Tibial nerve (tissue), 4 donors: ENCODE data around the gene CXCR4. TPM values are rescaled to one million over a fixed set of nuclear protein-coding genes. Genes with fewer than 3 reads are reported as not detected.
A peak's percentile ranks its signal among the peaks of the same experiment; 100 is the strongest.

Source experiments
- DNase-seq, 2 donors: peaks; one replicate each; pipeline ENCODE4 v3.0.0-alpha.2; 2019; ENCODE audit warnings: low spot score in 2 of 2
- H3K27ac ChIP-seq, 4 donors: fragments of 200-600 bp; sonication (generic) in 3 of 4; one replicate each; pipeline ENCODE4 v1.5.1; 2017 to 2019; ENCODE audit warnings: mild to moderate bottlenecking in 1 of 4
- H3K27me3 ChIP-seq, 2 donors: fragments of 200-600 bp; sonication (generic) in 1 of 2; one replicate each; pipeline versions ENCODE4 v1.5.1 to v1.6.0; 2017 to 2019
- H3K36me3 ChIP-seq, 3 donors: fragments of 200-600 bp; sonication (generic); one replicate each; pipeline ENCODE4 v1.5.1; 2018 to 2019
- H3K4me1 ChIP-seq, 4 donors: fragments of 200-600 bp; sonication (generic) in 3 of 4; one replicate each; pipeline ENCODE4 v1.5.1; 2017 to 2019
- H3K4me3 ChIP-seq, 4 donors: fragments of 200-600 bp; sonication (generic) in 3 of 4; one replicate each; pipeline ENCODE4 v1.5.1; 2017 to 2019; ENCODE audit warnings: mild to moderate bottlenecking in 1 of 4, moderate library complexity in 1 of 4
- H3K9me3 ChIP-seq, 4 donors: fragments of 200-600 bp; sonication (generic) in 3 of 4; one replicate each; pipeline ENCODE4 v1.5.1; 2017 to 2019
- EP300 ChIP-seq, 2 donors: sonication (generic); formaldehyde crosslinking; IDR thresholded peaks; one replicate each; pipeline ENCODE4 v1.6.1; 2017; ENCODE audit warnings: antibody characterized with exemption in 2 of 2, mild to moderate bottlenecking in 1 of 2
- POLR2A ChIP-seq, 2 donors: fragments of 450-650 bp; IDR thresholded peaks; one replicate each; pipeline ENCODE4 v1.6.1; 2017; ENCODE audit warnings: antibody characterized with exemption in 2 of 2, mild to moderate bottlenecking in 2 of 2, moderate library complexity in 2 of 2
- WGBS, 2 donors: methylation state at CpG; one replicate each; pipeline ENCODE4 v1.1.5; 2018; 5-methylcytosine and 5-hydroxymethylcytosine counted together
- total RNA-seq, 4 donors: library from RNA; depleted of rRNA; stranded (reverse); fragments of >200 nt; gene quantifications; one replicate each; pipeline ENCODE4 v1.1.0, GENCODE V29; 2016
- TF ChIP-seq, protein P1 (sequence below), 5 experiments: fragments of 200-600 bp in 3 of 5; fragments of 450-650 bp in 2 of 5; sonication (generic) in 3 of 5; IDR thresholded peaks; one replicate each; pipeline ENCODE4 v1.5.1; 2016 to 2019; ENCODE audit warnings: antibody characterized with exemption in 5 of 5, mild to moderate bottlenecking in 3 of 5, moderate library complexity in 2 of 5

The CXCR4 gene
- total RNA-seq, 4 donors from 2014 or later, result 21.3 to 38.5 (median 31.9) TPM

DNA sequence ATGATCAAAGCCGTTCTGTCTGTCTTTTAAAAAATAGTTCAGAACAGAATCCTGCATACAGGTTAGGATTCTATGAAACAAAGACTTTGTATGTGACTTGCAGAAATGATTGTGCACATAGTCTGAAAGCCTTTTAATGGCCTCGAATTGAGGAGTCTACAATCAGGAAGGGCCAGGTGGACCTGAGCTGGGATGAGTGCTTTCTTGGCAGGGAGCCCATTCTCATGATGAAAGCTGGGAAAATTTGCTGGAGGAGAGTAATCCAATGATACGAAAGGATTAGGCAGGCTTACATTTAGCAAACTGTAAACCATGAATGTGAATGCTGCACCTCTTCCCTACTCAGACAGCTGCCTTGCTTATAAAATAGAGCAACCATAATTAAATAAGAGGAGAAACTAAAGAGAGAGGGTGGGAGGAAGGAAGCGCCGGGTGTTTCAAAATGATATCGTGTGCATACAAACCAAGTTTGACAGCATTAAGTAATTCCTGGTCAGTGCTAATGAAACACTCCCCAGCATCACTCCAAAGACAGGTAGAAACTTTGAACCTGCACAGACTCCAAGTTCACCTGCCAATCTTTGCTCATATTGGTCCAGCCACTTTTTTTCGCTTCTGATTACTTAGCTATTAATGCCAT, 23.7 kb upstream of the CXCR4 start:
- no peaks in the 10 kb centered on the region for H3K36me3 ChIP-seq
- H3K4me3 ChIP-seq, result no peak overlapping the region
- TF ChIP-seq, protein P1, sequence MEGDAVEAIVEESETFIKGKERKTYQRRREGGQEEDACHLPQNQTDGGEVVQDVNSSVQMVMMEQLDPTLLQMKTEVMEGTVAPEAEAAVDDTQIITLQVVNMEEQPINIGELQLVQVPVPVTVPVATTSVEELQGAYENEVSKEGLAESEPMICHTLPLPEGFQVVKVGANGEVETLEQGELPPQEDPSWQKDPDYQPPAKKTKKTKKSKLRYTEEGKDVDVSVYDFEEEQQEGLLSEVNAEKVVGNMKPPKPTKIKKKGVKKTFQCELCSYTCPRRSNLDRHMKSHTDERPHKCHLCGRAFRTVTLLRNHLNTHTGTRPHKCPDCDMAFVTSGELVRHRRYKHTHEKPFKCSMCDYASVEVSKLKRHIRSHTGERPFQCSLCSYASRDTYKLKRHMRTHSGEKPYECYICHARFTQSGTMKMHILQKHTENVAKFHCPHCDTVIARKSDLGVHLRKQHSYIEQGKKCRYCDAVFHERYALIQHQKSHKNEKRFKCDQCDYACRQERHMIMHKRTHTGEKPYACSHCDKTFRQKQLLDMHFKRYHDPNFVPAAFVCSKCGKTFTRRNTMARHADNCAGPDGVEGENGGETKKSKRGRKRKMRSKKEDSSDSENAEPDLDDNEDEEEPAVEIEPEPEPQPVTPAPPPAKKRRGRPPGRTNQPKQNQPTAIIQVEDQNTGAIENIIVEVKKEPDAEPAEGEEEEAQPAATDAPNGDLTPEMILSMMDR (IDR thresholded peaks at IDR 0.05), result no peak
- TF ChIP-seq POLR2A (IDR thresholded peaks at IDR 0.05) (no peak), EP300 (IDR thresholded peaks at IDR 0.05) (no peak)
- H3K27ac ChIP-seq, result no peak overlapping the region
- no peaks in the 10 kb centered on the region for H3K9me3 ChIP-seq
- H3K4me1 ChIP-seq, result peaks cover 0 to 26% (median 4%) of the 10 kb centered on the region in 4 donors
- WGBS, 2 donors, result 58 to 66% methylated on average over 7 of the region's 7 CpGs
- no peak for DNase-seq
- H3K27me3 ChIP-seq, result no peaks in the 10 kb centered on the region

DNA sequence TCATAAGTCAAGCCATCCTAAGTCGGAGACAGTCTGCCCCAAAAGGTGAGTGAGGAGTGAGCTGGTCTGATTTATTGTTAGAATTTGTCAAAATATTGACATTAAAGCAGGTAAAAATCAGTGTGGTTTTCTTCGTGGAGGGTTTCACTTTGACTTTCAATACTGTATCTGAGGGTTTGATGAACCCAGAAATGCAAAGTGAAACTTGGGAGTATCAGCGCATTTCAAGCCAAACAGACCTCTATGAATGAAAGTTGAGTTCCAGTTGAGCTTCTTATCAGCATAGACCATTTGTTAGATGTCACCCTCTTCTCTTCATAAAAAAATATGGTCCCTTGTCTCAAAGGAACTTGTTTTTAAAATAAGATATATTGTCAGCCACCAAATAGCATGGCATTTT, 21.7 kb upstream of the CXCR4 start:
- WGBS, 2 donors, result 77 to 82% methylated on average over 3 of the region's 3 CpGs
- TF ChIP-seq POLR2A (IDR thresholded peaks at IDR 0.05) (no peak), EP300 (IDR thresholded peaks at IDR 0.05) (no peak)
- TF ChIP-seq, protein P1 (IDR thresholded peaks at IDR 0.05), result no peak
- no peak overlapping the region for H3K27ac ChIP-seq

DNA sequence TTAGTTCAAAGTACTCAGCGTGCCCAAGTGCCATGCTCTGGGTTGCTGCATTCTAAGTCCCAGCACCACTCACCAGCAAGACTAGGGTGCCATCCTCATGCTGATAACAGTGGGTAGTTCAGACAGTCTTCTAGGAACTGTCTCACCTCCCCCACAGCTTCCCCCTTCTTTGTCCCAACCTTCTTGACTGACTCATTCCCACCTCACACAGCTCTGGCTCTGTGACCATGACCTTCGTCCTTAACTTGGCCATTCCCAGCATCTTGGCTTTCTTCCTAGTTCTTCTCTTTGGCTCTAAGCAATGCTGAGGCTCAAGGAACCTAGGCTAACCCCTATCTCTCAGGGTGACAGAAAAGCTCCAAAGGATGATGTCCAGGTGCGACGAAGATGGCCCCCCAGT, 20.0 kb upstream of the CXCR4 start:
- peaks cover 0 to 54% (median 13%) of the 10 kb centered on the region in 4 donors for H3K4me1 ChIP-seq
- 82 to 89% methylated on average over 4 of the region's 4 CpGs for WGBS, 2 donors
- no peaks in the 10 kb centered on the region for H3K27me3 ChIP-seq
- H3K36me3 ChIP-seq, result no peaks in the 10 kb centered on the region
- DNase-seq, result no peak
- no peak overlapping the region for H3K4me3 ChIP-seq
- no peaks in the 10 kb centered on the region for H3K9me3 ChIP-seq
- peak overlapping the region in 2 of 4 donors; percentile 82 to 87 for H3K27ac ChIP-seq
- TF ChIP-seq, protein P1 (IDR thresholded peaks at IDR 0.05), result no peak
- TF ChIP-seq EP300 (IDR thresholded peaks at IDR 0.05) (no peak), POLR2A (IDR thresholded peaks at IDR 0.05) (no peak)

More for the DNA sequence above, 21.7 kb upstream of the CXCR4 start:
- no peaks in the 10 kb centered on the region for H3K9me3 ChIP-seq
- H3K36me3 ChIP-seq, result no peaks in the 10 kb centered on the region
- DNase-seq, result no peak
- no peaks in the 10 kb centered on the region for H3K27me3 ChIP-seq
- H3K4me1 ChIP-seq, result peaks cover 0 to 41% (median 13%) of the 10 kb centered on the region in 4 donors
- no peak overlapping the region for H3K4me3 ChIP-seq

DNA sequence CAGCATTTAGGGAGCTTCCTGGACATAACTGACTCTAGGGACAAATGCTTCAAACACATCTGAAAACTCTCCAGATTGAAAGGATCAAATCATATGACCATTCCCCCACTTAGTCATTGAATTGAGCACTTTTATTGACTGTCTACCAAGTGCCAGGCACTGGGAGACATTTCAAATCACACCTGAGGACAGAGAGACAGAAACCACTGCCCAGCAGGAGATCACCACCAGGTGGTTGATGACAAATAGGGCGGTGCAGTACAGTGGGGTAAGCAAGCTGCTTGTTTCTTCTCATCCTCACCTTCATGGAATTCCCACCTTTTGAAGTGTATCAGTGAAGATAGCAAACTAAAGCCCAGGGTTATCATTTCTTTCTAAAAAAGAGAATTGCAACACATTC, 19.0 kb upstream of the CXCR4 start:
- TF ChIP-seq, protein P1 (IDR thresholded peaks at IDR 0.05), result no peak
- TF ChIP-seq EP300 (IDR thresholded peaks at IDR 0.05), result no peak
- Histone ChIP-seq H3K36me3 (no peaks in the 10 kb centered on the region), H3K9me3 (no peaks in the 10 kb centered on the region), H3K27ac (peak overlapping the region; percentile 56 to 87 (median 71)), H3K4me1 (peaks cover 0 to 56% (median 13%) of the 10 kb centered on the region in 4 donors), H3K27me3 (no peaks in the 10 kb centered on the region), H3K4me3 (no peak overlapping the region)
- no peak for DNase-seq
- WGBS, 2 donors, result 85 to 93% methylated on average over 1 of the region's 1 CpG
